DMS53 treated with DMSO at 0.1 percent for 48 hours (cell line): ENCODE results near the gene EEF1G.

ENCODE experiments used
- DNase-seq: peaks from one replicate; lab custom pipeline; 2025; ENCODE audit not compliant: unreplicated experiment; lab: John Stamatoyannopoulos, UW

The EEF1G gene

DNA sequence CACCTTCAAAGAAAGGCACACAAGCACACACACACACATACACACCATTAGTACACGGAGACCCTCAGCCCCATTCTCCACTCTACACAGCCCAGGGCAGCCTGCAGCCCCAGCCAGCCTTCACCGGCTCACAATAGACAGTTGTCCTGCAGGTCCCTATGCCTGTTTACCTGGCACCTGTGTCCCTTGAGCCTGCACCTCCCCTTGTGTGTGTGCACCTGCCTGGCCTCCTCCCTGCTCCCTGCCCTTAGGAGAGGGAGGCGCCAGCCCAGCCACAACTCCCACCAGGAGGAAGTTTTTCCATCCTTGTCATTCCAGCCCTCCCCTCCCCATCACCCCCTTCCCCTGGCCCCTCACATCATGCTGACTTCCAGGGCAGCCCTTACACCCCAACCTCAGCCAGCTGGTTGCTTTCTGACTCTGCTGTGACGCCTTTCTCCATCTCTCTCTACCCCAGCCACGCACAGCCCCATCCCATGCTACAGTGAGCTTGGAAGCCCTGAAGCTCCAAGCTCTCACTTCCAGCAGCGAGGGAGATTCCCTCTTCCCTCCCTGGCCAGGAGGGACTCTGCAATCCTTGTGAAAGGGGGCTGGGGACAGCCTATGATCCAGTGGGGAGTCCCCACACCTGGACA is 31.5 kb downstream of the EEF1G start:
- peak; percentile 70 for DNase-seq

GRCh38 chr11:62540804-62541701 is 32.6 kb downstream of the EEF1G start:
- DNase-seq = no peak

- DNase-seq = peak; percentile 79
Observed at GRCh38 chr11:62539238-62539925, 34.3 kb downstream of the EEF1G start.

GRCh38 chr11:62538470-62539237 is 35.0 kb downstream of the EEF1G start:
- peak; percentile 79 for DNase-seq

- DNase-seq = peak; percentile 57
Observed at GRCh38 chr11:62536301-62536957, 37.3 kb downstream of the EEF1G start.

- DNase-seq = no peak
Observed at GRCh38 chr11:62535802-62536201, 37.9 kb downstream of the EEF1G start.

GRCh38 chr11:62534779-62535545 is 38.7 kb downstream of the EEF1G start:
- DNase-seq = no peak

DNA sequence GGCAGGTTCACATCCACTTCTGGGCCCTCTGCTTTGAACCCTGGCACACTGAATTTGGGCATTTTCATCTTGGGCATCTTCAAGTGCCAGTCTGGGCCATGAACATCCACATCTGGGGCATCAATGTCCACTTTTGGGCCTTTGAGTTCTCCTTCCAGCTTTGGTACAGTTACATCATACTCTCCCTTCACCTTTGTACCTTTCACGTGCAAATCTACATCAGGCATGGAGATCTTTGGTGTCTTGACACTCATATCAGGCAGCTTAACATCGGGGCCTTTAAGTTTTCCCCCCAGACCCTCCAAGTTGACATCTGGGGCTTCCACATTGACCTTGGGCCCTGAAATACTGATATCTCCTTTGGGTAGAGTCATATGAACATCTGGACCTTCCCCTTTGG is 41.6 kb downstream of the EEF1G start:
- no peak for DNase-seq

GRCh38 chr11:62516736-62517371 is 56.8 kb downstream of the EEF1G start:
- no peak for DNase-seq

DNA sequence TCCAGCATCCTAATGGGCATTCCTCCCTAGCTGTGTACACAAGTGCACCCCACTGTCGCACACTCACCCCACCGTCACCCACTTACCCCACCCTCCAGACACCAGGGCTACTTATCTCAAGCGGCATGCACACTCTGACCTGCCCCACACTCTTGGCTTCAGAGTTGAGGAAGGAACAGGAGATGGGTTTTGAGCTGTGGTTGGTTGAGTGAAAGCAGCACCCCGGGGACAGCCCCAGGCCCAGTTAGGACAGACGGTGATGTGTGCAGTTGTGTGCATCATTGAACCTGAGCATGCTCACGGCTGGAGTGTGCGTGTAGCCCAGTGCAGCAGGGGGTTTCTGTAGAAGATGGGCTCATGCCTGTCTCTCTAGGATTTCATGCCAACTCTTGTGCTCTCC is 59.5 kb downstream of the EEF1G start:
- DNase-seq = no peak

DNA sequence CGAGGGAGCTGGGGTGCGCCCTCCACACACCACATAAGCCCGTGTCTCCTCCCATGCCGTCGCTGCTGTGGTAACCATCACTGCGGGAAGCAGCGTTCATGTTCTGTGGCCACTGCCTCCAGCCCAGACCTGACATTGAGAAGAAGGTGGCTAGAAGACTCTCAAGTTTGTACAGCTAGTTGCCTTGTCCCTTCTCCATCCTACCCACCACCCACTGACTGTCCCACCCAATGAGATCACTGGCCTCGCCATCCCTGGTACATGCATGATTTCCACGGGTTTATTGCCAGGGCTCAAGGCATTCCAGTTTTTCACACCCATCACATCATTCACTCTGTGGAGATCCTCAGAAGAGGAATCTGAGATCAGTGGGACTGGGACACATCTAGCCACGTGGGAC is 60.1 kb downstream of the EEF1G start:
- no peak for DNase-seq

- no peak for DNase-seq
Observed at GRCh38 chr11:62512961-62513360, 60.7 kb downstream of the EEF1G start.
